Stomach (tissue), 4 donors: ENCODE results near the gene SLCO1A2.

Source experiments
- EP300 ChIP-seq: sonication (generic); formaldehyde crosslinking; IDR thresholded peaks from one replicate; pipeline ENCODE4 v1.6.1; 2017; ENCODE audit warnings: antibody characterized with exemption
- POLR2A ChIP-seq, 4 donors: fragments of 450-650 bp; IDR thresholded peaks; one replicate each; pipeline ENCODE4 v1.6.1; 2016; ENCODE audit warnings: antibody characterized with exemption in 4 of 4, control low read depth in 2 of 4, mild to moderate bottlenecking in 1 of 4, moderate library complexity in 1 of 4
- POLR2AphosphoS5 ChIP-seq, 3 donors: sonication (generic); formaldehyde crosslinking; IDR thresholded peaks; one replicate each; pipeline ENCODE4 v1.6.1; 2016; ENCODE audit warnings: antibody characterized with exemption in 3 of 3
- TF ChIP-seq, protein P1 (sequence below), 7 experiments: fragments of 450-650 bp in 4 of 7; fragments of 200-600 bp in 3 of 7; sonication (generic) in 3 of 7; IDR thresholded peaks; one replicate each; pipeline ENCODE4 v1.5.1; 2016 to 2019; ENCODE audit warnings: antibody characterized with exemption in 7 of 7, control low read depth in 2 of 7, mild to moderate bottlenecking in 1 of 7

DNA sequence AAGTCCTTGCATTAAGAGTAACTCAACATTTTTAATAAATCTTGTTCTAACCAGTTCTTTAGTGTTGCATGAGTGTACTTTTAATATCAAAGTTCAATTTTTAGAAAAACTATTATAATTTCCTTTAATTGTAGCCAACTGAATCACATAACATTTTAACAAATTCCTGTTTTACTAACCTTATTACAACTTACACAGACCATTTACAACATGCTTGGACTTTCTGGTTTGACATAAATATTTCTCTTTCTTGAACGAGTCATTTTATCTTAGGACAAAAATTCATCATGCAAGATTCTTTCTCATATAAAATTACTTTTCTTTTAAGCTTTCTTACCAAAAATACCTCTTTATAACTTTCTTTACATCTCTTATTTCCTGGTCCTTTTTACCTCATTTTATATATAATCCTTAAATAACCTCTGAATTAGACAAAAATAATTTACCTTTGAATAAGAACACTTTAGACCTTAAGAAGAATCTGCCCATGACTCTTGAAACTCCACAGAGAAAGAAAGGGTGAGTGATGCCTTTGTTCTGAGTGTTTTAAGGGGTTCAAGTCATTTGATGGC, 3.9 kb downstream of the SLCO1A2 start:
- TF ChIP-seq, protein P1, sequence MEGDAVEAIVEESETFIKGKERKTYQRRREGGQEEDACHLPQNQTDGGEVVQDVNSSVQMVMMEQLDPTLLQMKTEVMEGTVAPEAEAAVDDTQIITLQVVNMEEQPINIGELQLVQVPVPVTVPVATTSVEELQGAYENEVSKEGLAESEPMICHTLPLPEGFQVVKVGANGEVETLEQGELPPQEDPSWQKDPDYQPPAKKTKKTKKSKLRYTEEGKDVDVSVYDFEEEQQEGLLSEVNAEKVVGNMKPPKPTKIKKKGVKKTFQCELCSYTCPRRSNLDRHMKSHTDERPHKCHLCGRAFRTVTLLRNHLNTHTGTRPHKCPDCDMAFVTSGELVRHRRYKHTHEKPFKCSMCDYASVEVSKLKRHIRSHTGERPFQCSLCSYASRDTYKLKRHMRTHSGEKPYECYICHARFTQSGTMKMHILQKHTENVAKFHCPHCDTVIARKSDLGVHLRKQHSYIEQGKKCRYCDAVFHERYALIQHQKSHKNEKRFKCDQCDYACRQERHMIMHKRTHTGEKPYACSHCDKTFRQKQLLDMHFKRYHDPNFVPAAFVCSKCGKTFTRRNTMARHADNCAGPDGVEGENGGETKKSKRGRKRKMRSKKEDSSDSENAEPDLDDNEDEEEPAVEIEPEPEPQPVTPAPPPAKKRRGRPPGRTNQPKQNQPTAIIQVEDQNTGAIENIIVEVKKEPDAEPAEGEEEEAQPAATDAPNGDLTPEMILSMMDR (IDR thresholded peaks at IDR 0.05), result no peak
- TF ChIP-seq POLR2A (IDR thresholded peaks at IDR 0.05), result no peak
- TF ChIP-seq EP300, result no peak
- TF ChIP-seq POLR2AphosphoS5 (IDR thresholded peaks at IDR 0.05), result no peak
